HEK293 (cell line): Measurements from ENCODE around the gene ECT2.

Experiments used
- AEBP2 ChIP-seq: fragments of 450-650 bp; formaldehyde crosslinking; IDR thresholded peaks from 2 replicates; pipeline ENCODE4 v1.5.1; 2016; ENCODE audit warnings: missing biosample characterization, missing genetic modification characterization, borderline replicate concordance
- ATF2 ChIP-seq: fragments of 450-650 bp; formaldehyde crosslinking; IDR thresholded peaks from 2 replicates; pipeline ENCODE4 v1.5.1; 2016; ENCODE audit warnings: missing biosample characterization, missing genetic modification characterization, low read depth
- BCL11A ChIP-seq: fragments of 450-650 bp; formaldehyde crosslinking; IDR thresholded peaks from 2 replicates; pipeline ENCODE4 v1.5.1; 2016; ENCODE audit warnings: low read depth, missing biosample characterization, missing genetic modification characterization
- ELK4 ChIP-seq: IDR thresholded peaks from 2 replicates; pipeline ENCODE4 v1.6.1; 2011; ENCODE audit warnings: mild to moderate bottlenecking, low read depth, low read length, borderline replicate concordance
- GFI1B ChIP-seq: fragments of 450-650 bp; formaldehyde crosslinking; IDR thresholded peaks from 2 replicates; pipeline ENCODE4 v1.5.1; 2016; ENCODE audit warnings: missing biosample characterization, missing genetic modification characterization
- GLI2 ChIP-seq: fragments of 450-650 bp; formaldehyde crosslinking; IDR thresholded peaks from 2 replicates; pipeline ENCODE4; 2017; ENCODE audit warnings: missing biosample characterization, missing genetic modification characterization, low read depth, borderline replicate concordance
- HOXC10 ChIP-seq: sonication (generic); formaldehyde crosslinking; IDR thresholded peaks from 2 replicates; pipeline ENCODE4 v1.8.1; 2023; ENCODE audit warnings: mild to moderate bottlenecking, missing genetic modification reagents
- RBAK ChIP-seq: fragments of 450-650 bp; formaldehyde crosslinking; IDR thresholded peaks from 2 replicates; pipeline ENCODE4 v1.5.1; 2016; ENCODE audit warnings: missing biosample characterization, missing genetic modification characterization
- TSHZ1 ChIP-seq: fragments of 450-650 bp; formaldehyde crosslinking; IDR thresholded peaks from 2 replicates; pipeline ENCODE4 v1.5.1; 2016; ENCODE audit warnings: missing biosample characterization, missing genetic modification characterization, borderline replicate concordance
- YY1 ChIP-seq: fragments of 450-650 bp; formaldehyde crosslinking; IDR thresholded peaks from 2 replicates; pipeline ENCODE4 v1.5.1; 2018; ENCODE audit warnings: missing biosample characterization, missing genetic modification characterization
- ZBTB49 ChIP-seq: fragments of 450-650 bp; formaldehyde crosslinking; IDR thresholded peaks from 2 replicates; pipeline ENCODE4 v1.5.1; 2016; ENCODE audit warnings: missing biosample characterization, missing genetic modification characterization, low read depth
- ZNF169 ChIP-seq: fragments of 450-650 bp; formaldehyde crosslinking; IDR thresholded peaks from 2 replicates; pipeline ENCODE4 v1.5.1; 2016; ENCODE audit warnings: missing biosample characterization, missing genetic modification characterization
- ZNF202 ChIP-seq: fragments of 450-650 bp; formaldehyde crosslinking; IDR thresholded peaks from 2 replicates; pipeline ENCODE4 v1.5.1; 2016; ENCODE audit warnings: missing biosample characterization, missing genetic modification characterization, borderline replicate concordance
- ZNF248 ChIP-seq: fragments of 450-650 bp; formaldehyde crosslinking; IDR thresholded peaks from 2 replicates; pipeline ENCODE4 v1.5.1; 2017; ENCODE audit warnings: missing biosample characterization, missing genetic modification characterization
- ZNF394 ChIP-seq: fragments of 450-650 bp; formaldehyde crosslinking; IDR thresholded peaks from 2 replicates; pipeline ENCODE4 v1.5.1; 2016; ENCODE audit warnings: missing biosample characterization, missing genetic modification characterization, mild to moderate bottlenecking, moderate library complexity, borderline replicate concordance
- ZNF404 ChIP-seq: fragments of 450-650 bp; formaldehyde crosslinking; IDR thresholded peaks from 2 replicates; pipeline ENCODE4 v1.5.1; 2017; ENCODE audit warnings: missing biosample characterization, missing genetic modification characterization
- ZNF473 ChIP-seq: fragments of 450-650 bp; formaldehyde crosslinking; IDR thresholded peaks from 2 replicates; pipeline ENCODE4 v1.5.1; 2017; ENCODE audit warnings: missing biosample characterization, missing genetic modification characterization
- ZNF529 ChIP-seq: fragments of 450-650 bp; formaldehyde crosslinking; IDR thresholded peaks from 2 replicates; pipeline ENCODE4 v1.5.1; 2017; ENCODE audit warnings: missing genetic modification characterization, missing biosample characterization; ENCODE audit not compliant: insufficient replicate concordance
- ZNF544 ChIP-seq: fragments of 450-650 bp; formaldehyde crosslinking; IDR thresholded peaks from 2 replicates; pipeline ENCODE4 v1.5.0; 2017; ENCODE audit warnings: missing biosample characterization, missing genetic modification characterization
- ZNF548 ChIP-seq: fragments of 450-650 bp; formaldehyde crosslinking; IDR thresholded peaks from 2 replicates; pipeline ENCODE4 v1.5.1; 2016; ENCODE audit warnings: missing biosample characterization, missing genetic modification characterization
- ZNF600 ChIP-seq: fragments of 450-650 bp; formaldehyde crosslinking; IDR thresholded peaks from 2 replicates; pipeline ENCODE4 v1.5.1; 2016; ENCODE audit warnings: missing biosample characterization, missing genetic modification characterization
- ZNF660 ChIP-seq: fragments of 450-650 bp; IDR thresholded peaks from 2 replicates; pipeline ENCODE4 v1.5.1; 2018; ENCODE audit warnings: missing biosample characterization, mild to moderate bottlenecking, missing genetic modification characterization
- ZNF707 ChIP-seq: fragments of 450-650 bp; formaldehyde crosslinking; IDR thresholded peaks from 2 replicates; pipeline ENCODE4 v1.5.1; 2016; ENCODE audit warnings: missing biosample characterization, missing genetic modification characterization
- ZNF785 ChIP-seq: fragments of 450-650 bp; formaldehyde crosslinking; IDR thresholded peaks from 2 replicates; pipeline ENCODE4 v1.5.1; 2016; ENCODE audit warnings: missing biosample characterization, missing genetic modification characterization

ECT2 gene

GRCh38 chr3:172710664-172711453 lies 39.7 kb upstream of the ECT2 start, which contains the start of gene NCEH1 (continued):
- TF ChIP-seq ZNF600 (tag by site-specific recombination) (peak; percentile 81), YY1 (no peak; the same call in 1 of the 2 replicates), GFI1B (tag by site-specific recombination) (no peak), ZNF404 (no peak), ZBTB49 (tag by site-specific recombination) (no peak), ZNF544 (tag by site-specific recombination) (no peak), ZNF248 (tag by site-specific recombination) (no peak), HOXC10 (CRISPR knock-in tag) (no peak), BCL11A (tag by site-specific recombination) (no peak), ZNF202 (tag by site-specific recombination) (no peak), GLI2 (tag by site-specific recombination) (no peak), RBAK (tag by site-specific recombination) (no peak), ZNF529 (tag by site-specific recombination) (no peak), AEBP2 (tag by site-specific recombination) (no peak), ZNF707 (tag by site-specific recombination) (no peak), ZNF660 (tag by site-specific recombination) (peak; percentile 79), ZNF473 (tag by site-specific recombination) (no peak), ZNF785 (tag by site-specific recombination) (no peak), ZNF394 (peak; percentile 48; the same call in 1 of the 2 replicates), ZNF169 (tag by site-specific recombination) (no peak), ZNF548 (tag by site-specific recombination) (no peak), ELK4 (no peak), TSHZ1 (no peak), ATF2 (tag by site-specific recombination) (no peak)
